Ishikawa (cell line): ENCODE results near the gene KRTAP10-1.

Experiments
- CEBPB ChIP-seq: IDR thresholded peaks from 2 replicates; pipeline ENCODE4 v1.6.1; 2012
- CREB1 ChIP-seq: IDR thresholded peaks from 2 replicates; pipeline ENCODE4 v1.6.1; 2012; ENCODE audit warnings: low read depth
- EGR1 ChIP-seq: IDR thresholded peaks from 2 replicates; pipeline ENCODE4 v1.6.1; 2012
- EP300 ChIP-seq: IDR thresholded peaks from 2 replicates; pipeline ENCODE4 v1.6.1; 2012; ENCODE audit warnings: borderline replicate concordance
- FOXM1 ChIP-seq: IDR thresholded peaks from 2 replicates; pipeline ENCODE4 v1.6.1; 2012; ENCODE audit warnings: low read depth, borderline replicate concordance
- MAX ChIP-seq: IDR thresholded peaks from 2 replicates; pipeline ENCODE4 v1.6.1; 2012
- NFIC ChIP-seq: IDR thresholded peaks from 2 replicates; pipeline ENCODE4 v1.6.1; 2012
- RAD21 ChIP-seq: IDR thresholded peaks from 2 replicates; pipeline ENCODE4 v1.6.1; 2012; ENCODE audit warnings: low read depth
- TAF1 ChIP-seq: IDR thresholded peaks from 2 replicates; pipeline ENCODE4 v1.6.1; 2012; ENCODE audit warnings: low read depth, mild to moderate bottlenecking
- TCF12 ChIP-seq: IDR thresholded peaks from 2 replicates; pipeline ENCODE4 v1.6.1; 2012; ENCODE audit warnings: low read depth
- TEAD4 ChIP-seq: IDR thresholded peaks from 2 replicates; pipeline ENCODE4 v1.6.1; 2012
- USF1 ChIP-seq: IDR thresholded peaks from 2 replicates; pipeline ENCODE4 v1.6.1; 2012
- YY1 ChIP-seq: IDR thresholded peaks from 2 replicates; pipeline ENCODE4 v1.6.1; 2012; ENCODE audit warnings: low read depth
- ZBTB7A ChIP-seq: IDR thresholded peaks from 2 replicates; pipeline ENCODE4 v1.6.1; 2012; ENCODE audit warnings: low read depth
- TF ChIP-seq, protein P1 (sequence below): IDR thresholded peaks from 2 replicates; pipeline ENCODE4 v1.6.1; 2012; ENCODE audit warnings: low read depth, mild to moderate bottlenecking

KRTAP10-1 gene

DNA sequence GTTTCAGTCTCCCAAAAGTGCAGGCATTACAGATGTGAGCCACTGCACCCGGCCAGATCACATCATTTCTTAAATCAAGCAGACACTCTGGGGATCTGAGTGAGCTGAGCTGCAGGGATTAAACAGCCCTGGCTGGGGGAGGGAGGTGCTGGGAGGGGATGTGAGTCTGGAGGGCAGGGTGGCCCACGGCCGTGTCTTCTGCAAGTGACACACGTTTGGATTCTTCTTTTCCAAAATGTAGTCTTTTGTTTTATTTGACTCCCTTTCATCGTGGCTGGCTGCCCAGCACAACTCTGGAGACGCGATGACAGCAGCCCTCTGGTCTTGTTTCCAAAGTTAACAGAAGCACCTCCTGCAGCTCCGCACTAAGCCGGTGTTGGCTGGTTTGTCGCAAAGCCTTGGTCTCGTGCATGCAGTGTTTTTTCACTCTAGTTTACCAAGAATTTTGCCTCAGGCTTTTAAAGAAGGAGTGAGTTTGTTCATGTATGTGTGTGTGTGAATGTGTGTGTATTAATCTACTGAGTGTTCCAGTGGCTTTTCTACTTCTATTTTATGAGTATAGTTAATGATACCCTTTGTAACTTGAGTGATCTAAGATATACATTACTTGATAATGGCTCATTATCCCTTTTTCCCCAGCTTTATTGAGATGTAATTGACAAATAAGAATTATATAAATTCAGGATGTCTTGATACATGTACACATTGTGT, 43.2 kb upstream of the KRTAP10-1 start:
- TF ChIP-seq CEBPB (no peak), EGR1 (no peak), TEAD4 (no peak), NFIC (no peak), USF1 (no peak), YY1 (no peak), TAF1 (no peak), RAD21 (no peak), EP300 (no peak), TCF12 (no peak), CREB1 (no peak), ZBTB7A (no peak), MAX (no peak), FOXM1 (no peak)
- TF ChIP-seq, protein P1, sequence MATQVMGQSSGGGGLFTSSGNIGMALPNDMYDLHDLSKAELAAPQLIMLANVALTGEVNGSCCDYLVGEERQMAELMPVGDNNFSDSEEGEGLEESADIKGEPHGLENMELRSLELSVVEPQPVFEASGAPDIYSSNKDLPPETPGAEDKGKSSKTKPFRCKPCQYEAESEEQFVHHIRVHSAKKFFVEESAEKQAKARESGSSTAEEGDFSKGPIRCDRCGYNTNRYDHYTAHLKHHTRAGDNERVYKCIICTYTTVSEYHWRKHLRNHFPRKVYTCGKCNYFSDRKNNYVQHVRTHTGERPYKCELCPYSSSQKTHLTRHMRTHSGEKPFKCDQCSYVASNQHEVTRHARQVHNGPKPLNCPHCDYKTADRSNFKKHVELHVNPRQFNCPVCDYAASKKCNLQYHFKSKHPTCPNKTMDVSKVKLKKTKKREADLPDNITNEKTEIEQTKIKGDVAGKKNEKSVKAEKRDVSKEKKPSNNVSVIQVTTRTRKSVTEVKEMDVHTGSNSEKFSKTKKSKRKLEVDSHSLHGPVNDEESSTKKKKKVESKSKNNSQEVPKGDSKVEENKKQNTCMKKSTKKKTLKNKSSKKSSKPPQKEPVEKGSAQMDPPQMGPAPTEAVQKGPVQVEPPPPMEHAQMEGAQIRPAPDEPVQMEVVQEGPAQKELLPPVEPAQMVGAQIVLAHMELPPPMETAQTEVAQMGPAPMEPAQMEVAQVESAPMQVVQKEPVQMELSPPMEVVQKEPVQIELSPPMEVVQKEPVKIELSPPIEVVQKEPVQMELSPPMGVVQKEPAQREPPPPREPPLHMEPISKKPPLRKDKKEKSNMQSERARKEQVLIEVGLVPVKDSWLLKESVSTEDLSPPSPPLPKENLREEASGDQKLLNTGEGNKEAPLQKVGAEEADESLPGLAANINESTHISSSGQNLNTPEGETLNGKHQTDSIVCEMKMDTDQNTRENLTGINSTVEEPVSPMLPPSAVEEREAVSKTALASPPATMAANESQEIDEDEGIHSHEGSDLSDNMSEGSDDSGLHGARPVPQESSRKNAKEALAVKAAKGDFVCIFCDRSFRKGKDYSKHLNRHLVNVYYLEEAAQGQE = no peak

DNA sequence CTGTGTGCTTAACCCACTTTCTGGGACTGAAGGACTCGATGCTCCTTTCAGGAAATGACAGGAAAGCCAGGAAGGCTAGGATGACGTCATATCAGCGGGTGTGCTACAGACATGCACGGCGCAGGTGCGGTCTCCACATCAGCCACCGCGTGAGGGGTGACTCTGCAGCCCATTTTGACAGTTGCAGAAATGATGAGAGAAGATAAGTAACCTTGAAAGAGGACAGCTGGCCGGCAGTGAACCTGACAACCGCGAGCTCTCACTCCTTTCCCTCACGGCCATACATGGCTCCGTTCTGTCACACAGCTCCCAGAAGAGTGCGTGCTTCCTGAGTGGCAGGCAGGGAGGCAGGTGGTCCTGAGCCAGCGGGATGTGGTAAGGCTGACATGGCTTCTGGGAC, 42.1 kb upstream of the KRTAP10-1 start:
- TF ChIP-seq NFIC (no peak), RAD21 (no peak), CREB1 (no peak), CEBPB (no peak), TEAD4 (no peak), TAF1 (no peak), EGR1 (no peak), MAX (no peak), YY1 (no peak), TCF12 (no peak), ZBTB7A (no peak), USF1 (no peak)
- TF ChIP-seq, protein P1 = no peak

GRCh38 chr21:44581158-44581557, 41.2 kb upstream of the KRTAP10-1 start:
- TF ChIP-seq, protein P1 = no peak
- TF ChIP-seq YY1 (no peak), USF1 (no peak), FOXM1 (no peak), NFIC (no peak), EGR1 (no peak)

- TF ChIP-seq NFIC (peak; percentile 39; the same call in 1 of the 2 replicates), TCF12 (0 out of 2 replicates have a peak, but pooled peaks have one; percentile 46)
Measured at GRCh38 chr21:44580231-44580821, 40.3 kb upstream of the KRTAP10-1 start, which contains the start of gene KRTAP10-5. TSS of gene KRTAP10-5 (minus strand) at chr21:44580604. CDS start at chr21:44580578, 26 bp downstream.
